HEK293 (cell line): Measurements from ENCODE around the gene ADIRF.
"Not testable (repeated sequence)": the region's sequence is repeated elsewhere in the genome, so short reads cannot be mapped to it uniquely, and the experiment has no call there.

Experiments
- CTCF ChIA-PET: fragments of 350-600 bp; formaldehyde crosslinking; extraction: SDS; loops from one replicate; lab custom pipeline; 2021; ENCODE audit warnings: antibody characterized with exemption; lab: Yijun Ruan, JAX
- POLR2A ChIA-PET: fragments of 300-600 bp; formaldehyde crosslinking; extraction: SDS; loops from one replicate; lab custom pipeline; 2020; ENCODE audit warnings: antibody characterized with exemption, inconsistent platforms; lab: Yijun Ruan, JAX
- H3K27ac ChIP-seq: fragments of 200-500 bp; sonication (Bioruptor generic); 2 replicates; pipeline ENCODE4 v1.5.1; 2014; ENCODE audit warnings: low read depth, low read length, control low read depth, inconsistent platforms; ENCODE audit errors: extremely low read depth
- H3K36me3 ChIP-seq, 2 experiments: fragments of 200-500 bp in 1 of 2; sonication (Bioruptor generic) in 1 of 2; 1 replicate in 1 of 2; 2 replicates in 1 of 2; pipeline ENCODE4 v1.5.1; 2014 to 2017; ENCODE audit warnings: inconsistent platforms in 2 of 2, low read length in 2 of 2; ENCODE audit not compliant: control insufficient read depth in 2 of 2, insufficient read depth in 1 of 2
- H3K4me1 ChIP-seq: fragments of 200-500 bp; sonication (Bioruptor generic); 2 replicates; pipeline ENCODE4 v1.5.1; 2014; ENCODE audit warnings: mild to moderate bottlenecking, low read length, inconsistent platforms; ENCODE audit not compliant: control insufficient read depth, insufficient read depth
- H3K4me3 ChIP-seq: 2 replicates; pipeline ENCODE4 v1.5.1; 2011; ENCODE audit warnings: low read depth, mild to moderate bottlenecking, control low read depth, low read length, moderate library complexity
- H3K9me3 ChIP-seq: fragments of 200-500 bp; sonication (Bioruptor generic); 2 replicates; pipeline ENCODE4 v1.5.1; 2014; ENCODE audit warnings: low read depth, low read length, inconsistent platforms; ENCODE audit not compliant: control insufficient read depth, insufficient read depth
- ATF2 ChIP-seq: fragments of 450-650 bp; formaldehyde crosslinking; IDR thresholded peaks from 2 replicates; pipeline ENCODE4 v1.5.1; 2016; ENCODE audit warnings: missing biosample characterization, missing genetic modification characterization, low read depth
- BCL11A ChIP-seq: fragments of 450-650 bp; formaldehyde crosslinking; IDR thresholded peaks from 2 replicates; pipeline ENCODE4 v1.5.1; 2016; ENCODE audit warnings: low read depth, missing biosample characterization, missing genetic modification characterization
- GLI4 ChIP-seq: fragments of 450-650 bp; formaldehyde crosslinking; IDR thresholded peaks from 2 replicates; pipeline ENCODE4 v1.5.1; 2016; ENCODE audit warnings: missing biosample characterization, missing genetic modification characterization
- KLF1 ChIP-seq: fragments of 450-650 bp; formaldehyde crosslinking; IDR thresholded peaks from 2 replicates; pipeline ENCODE4 v1.5.1; 2016; ENCODE audit warnings: missing biosample characterization, missing genetic modification characterization
- KLF8 ChIP-seq: fragments of 450-650 bp; formaldehyde crosslinking; IDR thresholded peaks from 2 replicates; pipeline ENCODE4 v1.5.1; 2016; ENCODE audit warnings: missing biosample characterization, missing genetic modification characterization
- MZF1 ChIP-seq: fragments of 450-650 bp; formaldehyde crosslinking; IDR thresholded peaks from 2 replicates; pipeline ENCODE4 v1.5.1; 2017; ENCODE audit warnings: missing biosample characterization, missing genetic modification characterization, borderline replicate concordance
- PRDM10 ChIP-seq: fragments of 450-650 bp; formaldehyde crosslinking; IDR thresholded peaks from 2 replicates; pipeline ENCODE4 v1.5.1; 2016; ENCODE audit warnings: missing biosample characterization, missing genetic modification characterization
- SCRT1 ChIP-seq: fragments of 450-650 bp; formaldehyde crosslinking; IDR thresholded peaks from 2 replicates; pipeline ENCODE4 v1.5.1; 2016; ENCODE audit warnings: missing biosample characterization, missing genetic modification characterization, borderline replicate concordance
- SCRT2 ChIP-seq: fragments of 450-650 bp; formaldehyde crosslinking; IDR thresholded peaks from 2 replicates; pipeline ENCODE4 v1.5.1; 2016; ENCODE audit warnings: missing biosample characterization, missing genetic modification characterization
- ZBTB17 ChIP-seq: fragments of 450-650 bp; formaldehyde crosslinking; IDR thresholded peaks from 2 replicates; pipeline ENCODE4 v1.5.1; 2016; ENCODE audit warnings: missing biosample characterization, missing genetic modification characterization
- ZNF311 ChIP-seq: fragments of 450-650 bp; formaldehyde crosslinking; IDR thresholded peaks from 2 replicates; pipeline ENCODE4 v1.5.1; 2017; ENCODE audit warnings: missing biosample characterization, missing genetic modification characterization, borderline replicate concordance
- ZNF335 ChIP-seq: fragments of 450-650 bp; formaldehyde crosslinking; conservative IDR thresholded peaks from 2 replicates; pipeline ENCODE4 v1.5.1; 2016; ENCODE audit warnings: missing biosample characterization, missing genetic modification characterization
- ZNF341 ChIP-seq: fragments of 450-650 bp; formaldehyde crosslinking; IDR thresholded peaks from 2 replicates; pipeline ENCODE4; 2016; ENCODE audit warnings: low read depth, missing biosample characterization, missing genetic modification characterization
- ZNF664 ChIP-seq: fragments of 450-650 bp; formaldehyde crosslinking; IDR thresholded peaks from 2 replicates; pipeline ENCODE4 v1.5.1; 2016; ENCODE audit warnings: missing biosample characterization, missing genetic modification characterization
- TF ChIP-seq, protein P1 (sequence below): fragments of 450-650 bp; formaldehyde crosslinking; conservative IDR thresholded peaks from 2 replicates; pipeline ENCODE4 v1.5.1; 2016; ENCODE audit warnings: low read depth, missing biosample characterization, missing genetic modification characterization

The ADIRF gene

DNA sequence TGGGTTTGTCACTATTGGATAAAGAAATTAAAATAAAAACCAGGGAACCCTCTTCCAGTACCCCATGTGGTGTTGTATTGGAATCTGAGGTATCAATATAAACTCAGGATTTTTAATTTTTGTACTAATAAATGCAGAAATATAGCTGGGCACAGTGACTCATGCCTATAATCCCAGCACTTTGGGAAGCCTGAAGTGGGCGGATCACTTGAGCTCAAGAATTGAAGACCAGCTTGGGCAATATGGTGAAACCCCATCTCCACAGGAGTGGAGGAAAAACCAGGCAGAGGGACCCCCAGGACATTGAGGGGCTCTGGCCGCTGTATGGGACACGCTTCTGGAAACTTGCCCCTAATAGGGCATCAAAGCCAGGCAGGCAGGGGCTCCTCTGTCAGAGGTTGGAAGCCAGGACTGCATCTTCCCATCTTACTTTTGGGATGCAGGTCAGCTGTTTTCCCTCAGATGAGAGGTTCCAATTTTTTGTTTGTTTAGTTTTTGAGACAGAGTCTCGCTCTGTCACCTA, 11.1 kb downstream of the ADIRF start (continued):
- TF ChIP-seq, protein P1, sequence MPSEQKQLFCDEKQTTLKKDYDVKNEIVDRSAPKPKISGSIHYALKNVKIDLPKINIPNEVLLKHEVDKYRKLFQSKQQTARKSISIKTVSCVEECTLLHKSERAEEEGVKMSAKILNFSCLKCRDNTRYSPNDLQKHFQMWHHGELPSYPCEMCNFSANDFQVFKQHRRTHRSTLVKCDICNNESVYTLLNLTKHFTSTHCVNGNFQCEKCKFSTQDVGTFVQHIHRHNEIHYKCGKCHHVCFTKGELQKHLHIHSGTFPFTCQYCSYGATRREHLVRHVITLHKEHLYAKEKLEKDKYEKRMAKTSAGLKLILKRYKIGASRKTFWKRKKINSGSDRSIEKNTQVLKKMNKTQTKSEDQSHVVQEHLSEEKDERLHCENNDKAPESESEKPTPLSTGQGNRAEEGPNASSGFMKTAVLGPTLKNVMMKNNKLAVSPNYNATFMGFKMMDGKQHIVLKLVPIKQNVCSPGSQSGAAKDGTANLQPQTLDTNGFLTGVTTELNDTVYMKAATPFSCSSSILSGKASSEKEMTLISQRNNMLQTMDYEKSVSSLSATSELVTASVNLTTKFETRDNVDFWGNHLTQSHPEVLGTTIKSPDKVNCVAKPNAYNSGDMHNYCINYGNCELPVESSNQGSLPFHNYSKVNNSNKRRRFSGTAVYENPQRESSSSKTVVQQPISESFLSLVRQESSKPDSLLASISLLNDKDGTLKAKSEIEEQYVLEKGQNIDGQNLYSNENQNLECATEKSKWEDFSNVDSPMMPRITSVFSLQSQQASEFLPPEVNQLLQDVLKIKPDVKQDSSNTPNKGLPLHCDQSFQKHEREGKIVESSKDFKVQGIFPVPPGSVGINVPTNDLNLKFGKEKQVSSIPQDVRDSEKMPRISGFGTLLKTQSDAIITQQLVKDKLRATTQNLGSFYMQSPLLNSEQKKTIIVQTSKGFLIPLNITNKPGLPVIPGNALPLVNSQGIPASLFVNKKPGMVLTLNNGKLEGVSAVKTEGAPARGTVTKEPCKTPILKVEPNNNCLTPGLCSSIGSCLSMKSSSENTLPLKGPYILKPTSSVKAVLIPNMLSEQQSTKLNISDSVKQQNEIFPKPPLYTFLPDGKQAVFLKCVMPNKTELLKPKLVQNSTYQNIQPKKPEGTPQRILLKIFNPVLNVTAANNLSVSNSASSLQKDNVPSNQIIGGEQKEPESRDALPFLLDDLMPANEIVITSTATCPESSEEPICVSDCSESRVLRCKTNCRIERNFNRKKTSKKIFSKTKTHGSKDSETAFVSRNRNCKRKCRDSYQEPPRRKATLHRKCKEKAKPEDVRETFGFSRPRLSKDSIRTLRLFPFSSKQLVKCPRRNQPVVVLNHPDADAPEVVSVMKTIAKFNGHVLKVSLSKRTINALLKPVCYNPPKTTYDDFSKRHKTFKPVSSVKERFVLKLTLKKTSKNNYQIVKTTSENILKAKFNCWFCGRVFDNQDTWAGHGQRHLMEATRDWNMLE (tag by site-specific recombination) = no peak
- TF ChIP-seq ZNF311 (tag by site-specific recombination) = no peak

- H3K4me3 ChIP-seq = no peak overlapping the region
- H3K27ac ChIP-seq = no peak overlapping the region
- H3K4me1 ChIP-seq = no peaks in the 10 kb centered on the region
- H3K9me3 ChIP-seq = no peaks in the 10 kb centered on the region
- peak; percentile 55 for TF ChIP-seq ZNF341
- TF ChIP-seq BCL11A (tag by site-specific recombination) = no peak
- TF ChIP-seq KLF1 (tag by site-specific recombination) = peak; percentile 57; the same call in 1 of the 2 replicates
- no peak for TF ChIP-seq GLI4 (tag by site-specific recombination)
- TF ChIP-seq PRDM10 (tag by site-specific recombination) = peak; percentile 94
- ChIA-PET POLR2A (no interaction called here), CTCF (interaction anchor here (0.6 to 0.9 kb wide), 2 partner anchors 87 kb away, joined by 4 read pairs; no protein-coding TSS in a partner anchor)
- H3K36me3 ChIP-seq = no peaks in the 10 kb centered on the region
These were observed 11.7 kb downstream of the ADIRF start for GRCh38 chr10:86979977-86980448.

DNA sequence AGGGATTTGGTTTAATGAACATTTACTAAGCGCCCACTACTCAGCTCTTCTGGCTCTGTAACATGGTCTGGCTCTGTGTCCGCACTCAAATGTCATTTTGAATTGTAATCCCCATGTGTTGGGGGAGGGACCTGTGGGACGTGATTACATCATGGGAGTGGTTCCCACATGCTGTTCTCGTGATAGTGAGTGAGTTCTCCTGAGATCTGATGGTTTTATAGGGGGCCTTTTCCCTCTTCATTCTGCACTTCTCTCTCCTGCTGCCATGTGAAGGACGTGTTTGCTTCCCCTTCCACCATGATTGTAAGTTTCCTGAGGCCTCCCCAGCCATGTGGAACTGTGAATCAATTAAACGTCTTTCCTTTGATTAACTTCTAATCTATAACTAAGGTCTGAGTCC, 12.7 kb downstream of the ADIRF start:
- TF ChIP-seq SCRT1 (tag by site-specific recombination) (peak; percentile 67), ZBTB17 (tag by site-specific recombination) (peak; percentile 47; the same call in 1 of the 2 replicates), MZF1 (tag by site-specific recombination) (peak; percentile 88), KLF8 (tag by site-specific recombination) (peak; percentile 67), ZNF664 (tag by site-specific recombination) (peak; percentile 39; the same call in 1 of the 2 replicates), ATF2 (tag by site-specific recombination) (peak; percentile 77), SCRT2 (tag by site-specific recombination) (peak; percentile 91), ZNF335 (tag by site-specific recombination) (0 out of 2 replicates have a peak, but pooled peaks have one; percentile 29)
- TF ChIP-seq, protein P1 (tag by site-specific recombination) = peak; percentile 30; the same call in 1 of the 2 replicates
- H3K4me3 ChIP-seq, POLR2A ChIA-PET, H3K36me3 ChIP-seq, H3K4me1 ChIP-seq, CTCF ChIA-PET, H3K9me3 ChIP-seq, H3K27ac ChIP-seq: not testable (repeated sequence)
